Peyer's patch (tissue), 4 donors: ENCODE data around the gene XPC.

ENCODE experiments used
- CTCF ChIP-seq, 6 experiments: fragments of 450-650 bp in 4 of 6; fragments of 200-600 bp in 2 of 6; sonication (generic) in 1 of 6; IDR thresholded peaks; one replicate each; pipeline ENCODE4 v1.5.1; 2017 to 2019; ENCODE audit warnings: antibody characterized with exemption in 6 of 6, mild to moderate bottlenecking in 3 of 6, moderate library complexity in 1 of 6
- POLR2A ChIP-seq, 2 donors: fragments of 450-650 bp; IDR thresholded peaks; one replicate each; pipeline ENCODE4 v1.5.1; 2017; ENCODE audit warnings: antibody characterized with exemption in 2 of 2, mild to moderate bottlenecking in 2 of 2, moderate library complexity in 2 of 2

GRCh38 chr3:14156843-14157561 lies 21.4 kb downstream of the XPC start:
- no peak for TF ChIP-seq CTCF (IDR thresholded peaks at IDR 0.05)
- TF ChIP-seq POLR2A (IDR thresholded peaks at IDR 0.05), result no peak
